Neural cell (in vitro differentiated cells): Measurements from ENCODE around the gene STXBP1.

Experiments used
- EP300 ChIP-seq: fragments of 450-650 bp; conservative IDR thresholded peaks from 2 replicates; pipeline ENCODE4 v1.6.1; 2014; ENCODE audit warnings: antibody characterized with exemption, mild to moderate bottlenecking, moderate library complexity; ENCODE audit not compliant: poor library complexity, severe bottlenecking
- EZH2 ChIP-seq: fragments of 200-600, 300-800 bp; shearing (Covaris generic), sonication (generic); IDR thresholded peaks from 2 replicates; pipeline ENCODE4 v1.6.1; 2014; ENCODE audit warnings: antibody characterized with exemption, low read length, borderline replicate concordance, mild to moderate bottlenecking; ENCODE audit not compliant: insufficient read depth, poor library complexity, severe bottlenecking
- POLR2AphosphoS5 ChIP-seq: IDR thresholded peaks from 2 replicates; pipeline ENCODE4 v1.6.1; 2012
- RAD21 ChIP-seq: fragments of 450-650 bp; conservative IDR thresholded peaks from 2 replicates; pipeline ENCODE4 v1.6.1; 2014; ENCODE audit warnings: antibody characterized with exemption, mild to moderate bottlenecking, moderate library complexity
- TAF1 ChIP-seq: IDR thresholded peaks from 2 replicates; pipeline ENCODE4 v1.6.1; 2012; ENCODE audit warnings: low read depth
- TF ChIP-seq, protein P1 (sequence below): fragments of 450-650 bp; IDR thresholded peaks from 2 replicates; pipeline ENCODE4 v1.5.1; 2014; ENCODE audit warnings: antibody characterized with exemption, mild to moderate bottlenecking, moderate library complexity; ENCODE audit not compliant: poor library complexity, severe bottlenecking

GRCh38 chr9:127568618-127568970 lies 43.5 kb upstream of the STXBP1 start:
- TF ChIP-seq, protein P1, sequence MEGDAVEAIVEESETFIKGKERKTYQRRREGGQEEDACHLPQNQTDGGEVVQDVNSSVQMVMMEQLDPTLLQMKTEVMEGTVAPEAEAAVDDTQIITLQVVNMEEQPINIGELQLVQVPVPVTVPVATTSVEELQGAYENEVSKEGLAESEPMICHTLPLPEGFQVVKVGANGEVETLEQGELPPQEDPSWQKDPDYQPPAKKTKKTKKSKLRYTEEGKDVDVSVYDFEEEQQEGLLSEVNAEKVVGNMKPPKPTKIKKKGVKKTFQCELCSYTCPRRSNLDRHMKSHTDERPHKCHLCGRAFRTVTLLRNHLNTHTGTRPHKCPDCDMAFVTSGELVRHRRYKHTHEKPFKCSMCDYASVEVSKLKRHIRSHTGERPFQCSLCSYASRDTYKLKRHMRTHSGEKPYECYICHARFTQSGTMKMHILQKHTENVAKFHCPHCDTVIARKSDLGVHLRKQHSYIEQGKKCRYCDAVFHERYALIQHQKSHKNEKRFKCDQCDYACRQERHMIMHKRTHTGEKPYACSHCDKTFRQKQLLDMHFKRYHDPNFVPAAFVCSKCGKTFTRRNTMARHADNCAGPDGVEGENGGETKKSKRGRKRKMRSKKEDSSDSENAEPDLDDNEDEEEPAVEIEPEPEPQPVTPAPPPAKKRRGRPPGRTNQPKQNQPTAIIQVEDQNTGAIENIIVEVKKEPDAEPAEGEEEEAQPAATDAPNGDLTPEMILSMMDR: no peak
- TF ChIP-seq POLR2AphosphoS5: no peak
- TF ChIP-seq EZH2: no peak
- TF ChIP-seq EP300: no peak
- no peak for TF ChIP-seq RAD21
- TF ChIP-seq TAF1: no peak
